Activated CD4-positive, alpha-beta T cell treated with anti-CD3 and anti-CD28 coated beads, Interleukin-10, Interleukin-2, amounts not matched to agents 100 ng/mL and 50 ng/mL, durations not matched to agents 16 hours and 8 hours (primary cell): ENCODE measurements around the gene AMOTL1.
A peak's percentile ranks its signal among the peaks of the same experiment; 100 is the strongest.
"Not testable (repeated sequence)": the region's sequence is repeated elsewhere in the genome, so short reads cannot be mapped to it uniquely, and the experiment has no call there.

Experiments used
- DNase-seq: peaks from one replicate; pipeline ENCODE4 v3.0.0-alpha.2; 2020

The AMOTL1 gene

DNA sequence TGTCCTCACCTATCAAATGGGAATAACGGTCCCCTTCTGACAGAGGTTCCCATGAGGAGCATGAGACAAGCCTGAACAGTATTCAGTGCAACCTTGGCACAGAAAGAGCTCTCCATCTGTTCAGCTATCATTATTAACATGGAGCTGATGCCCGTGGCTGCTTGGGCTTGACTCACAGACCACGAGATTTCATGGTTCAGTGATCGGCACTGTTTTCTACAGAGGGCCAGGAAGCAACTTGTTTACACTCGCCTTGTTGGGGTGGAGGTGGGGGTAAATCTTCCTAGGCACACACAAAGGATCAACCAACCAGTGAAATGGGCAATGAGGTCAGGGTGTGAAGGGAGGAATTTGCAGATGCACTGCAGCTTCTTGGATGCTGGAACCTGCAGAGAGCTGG is 117.0 kb downstream of the AMOTL1 start:
- DNase-seq: no peak

DNA sequence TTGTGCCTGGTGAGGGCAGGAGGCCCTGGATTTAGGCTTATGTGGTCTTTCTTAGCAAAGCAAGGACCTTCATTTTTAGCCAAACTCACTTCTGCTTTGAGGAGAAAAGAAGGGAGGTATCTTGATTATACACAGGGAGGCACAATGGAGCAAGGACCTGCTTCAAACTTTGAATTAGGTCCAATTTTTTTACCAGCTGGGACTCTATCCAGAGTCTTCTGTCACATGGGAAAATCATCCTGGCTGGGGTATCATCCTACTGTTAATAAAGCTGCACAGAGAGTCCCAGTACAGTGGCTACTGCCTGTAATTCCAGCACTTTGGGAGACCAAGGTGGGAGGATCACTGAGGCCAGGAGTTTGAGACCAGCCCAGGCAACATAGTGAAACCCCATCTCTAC is 117.4 kb downstream of the AMOTL1 start:
- no peak for DNase-seq

GRCh38 chr11:94888204-94888603 is 120.0 kb downstream of the AMOTL1 start:
- no peak for DNase-seq

- DNase-seq: no peak
These were observed 127.3 kb downstream of the AMOTL1 start for GRCh38 chr11:94895451-94895850.

DNA sequence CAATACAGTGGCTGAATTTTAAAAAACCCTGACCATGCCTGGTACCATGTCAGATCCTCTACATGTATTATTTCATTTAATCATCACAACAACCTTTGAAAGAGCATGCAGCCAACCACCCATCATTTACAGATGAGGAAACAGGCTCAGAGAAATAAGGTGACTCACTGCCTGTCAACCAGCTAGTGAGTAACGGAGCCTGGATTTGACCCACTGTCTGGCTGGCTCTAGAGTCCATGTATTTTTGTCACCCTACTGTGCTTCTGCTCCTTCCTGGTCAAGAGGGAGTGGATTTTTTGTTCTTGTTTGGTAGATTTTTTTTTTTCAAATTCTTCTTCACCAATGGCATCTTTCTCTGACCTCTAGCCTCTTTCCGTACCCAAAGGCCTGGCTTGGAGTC is 127.8 kb downstream of the AMOTL1 start:
- DNase-seq: no peak

DNA sequence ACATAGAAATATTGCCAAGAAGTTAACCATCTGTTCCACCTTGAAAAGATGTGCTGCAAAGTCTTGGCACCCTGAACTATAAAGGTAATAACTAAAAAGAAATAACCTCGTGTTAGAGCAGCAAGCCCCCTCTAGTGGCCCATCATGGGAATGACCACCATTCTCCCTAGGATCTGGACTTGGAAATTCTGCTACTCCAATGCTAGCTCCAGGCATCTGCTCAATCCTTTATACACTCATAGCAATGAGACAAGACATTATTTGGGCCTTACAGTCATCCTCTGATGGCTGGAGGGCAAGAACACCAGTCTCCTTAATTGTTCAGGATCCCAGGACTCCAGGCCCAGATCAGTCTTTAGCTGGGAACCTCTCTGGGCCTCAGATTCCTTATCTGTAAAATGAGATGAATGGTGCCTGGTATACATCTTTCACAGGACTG is 129.2 kb downstream of the AMOTL1 start:
- peak; percentile 56 for DNase-seq

DNA sequence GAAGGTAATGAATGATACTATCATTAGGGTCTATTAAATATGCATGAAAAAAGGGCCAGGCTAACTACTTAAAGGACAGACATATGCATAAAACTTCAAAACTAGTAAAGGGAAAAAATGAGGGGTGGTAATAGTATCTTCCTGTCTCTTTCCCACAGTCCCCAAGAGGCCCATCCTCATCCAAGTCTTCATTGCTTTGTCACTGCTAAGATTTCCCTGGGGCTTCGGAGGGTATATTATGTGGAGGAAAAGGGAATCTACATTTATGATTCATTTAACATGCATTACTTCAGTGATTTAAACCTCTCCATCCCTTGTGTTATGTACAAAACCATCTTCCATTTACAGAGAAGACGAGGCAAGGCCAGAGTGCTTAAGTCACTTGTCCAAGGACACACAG is 139.1 kb downstream of the AMOTL1 start:
- DNase-seq: no peak

DNA sequence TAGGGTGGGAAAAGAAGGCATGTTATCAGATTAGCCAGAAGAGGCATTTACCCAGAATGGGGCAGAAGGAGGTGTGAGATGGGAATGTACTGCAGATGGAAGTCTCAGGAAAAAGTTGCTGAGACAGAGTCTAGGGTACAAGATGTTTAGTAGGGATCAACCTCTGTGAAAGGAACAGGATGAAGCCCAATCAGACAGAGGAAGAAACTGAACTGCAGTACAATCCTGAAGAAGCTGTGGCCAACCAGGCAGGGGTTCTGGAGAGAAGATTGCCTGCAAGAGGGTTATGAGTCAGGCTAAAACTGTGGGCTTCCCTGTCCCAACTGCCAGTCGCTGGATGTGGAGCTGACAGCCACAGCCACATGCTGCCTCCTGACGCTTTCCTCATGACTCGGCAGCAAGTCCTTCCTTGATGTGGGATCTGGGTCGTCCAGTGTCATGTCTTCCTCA is 141.2 kb downstream of the AMOTL1 start:
- DNase-seq: no peak

DNA sequence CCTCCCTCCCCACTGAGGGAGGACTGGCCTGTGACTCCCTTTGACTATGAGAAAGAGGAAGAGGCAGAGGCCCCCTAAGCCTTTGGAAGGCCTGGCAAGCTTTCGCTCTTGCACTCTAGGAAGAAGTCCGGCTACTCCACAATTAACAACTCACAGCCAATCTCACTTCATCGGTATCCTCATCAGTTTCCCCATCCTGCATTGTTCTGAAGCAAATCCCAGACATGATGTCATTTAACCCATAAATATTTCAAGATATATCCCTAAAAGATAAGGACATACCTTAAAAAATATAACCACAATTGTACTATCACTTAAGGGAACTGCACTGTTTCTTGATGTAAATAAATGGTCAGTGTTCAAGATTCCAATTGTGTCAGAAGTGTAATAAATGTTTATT is 142.1 kb downstream of the AMOTL1 start:
- DNase-seq: no peak

- DNase-seq: no peak
These were observed 142.6 kb downstream of the AMOTL1 start for GRCh38 chr11:94910779-94911178.

- DNase-seq: no peak
These were observed 144.7 kb downstream of the AMOTL1 start for GRCh38 chr11:94912806-94913205.

GRCh38 chr11:94913718-94914394 is 145.7 kb downstream of the AMOTL1 start:
- not testable (repeated sequence) for DNase-seq

GRCh38 chr11:94920311-94920710 is 152.2 kb downstream of the AMOTL1 start:
- DNase-seq: no peak

DNA sequence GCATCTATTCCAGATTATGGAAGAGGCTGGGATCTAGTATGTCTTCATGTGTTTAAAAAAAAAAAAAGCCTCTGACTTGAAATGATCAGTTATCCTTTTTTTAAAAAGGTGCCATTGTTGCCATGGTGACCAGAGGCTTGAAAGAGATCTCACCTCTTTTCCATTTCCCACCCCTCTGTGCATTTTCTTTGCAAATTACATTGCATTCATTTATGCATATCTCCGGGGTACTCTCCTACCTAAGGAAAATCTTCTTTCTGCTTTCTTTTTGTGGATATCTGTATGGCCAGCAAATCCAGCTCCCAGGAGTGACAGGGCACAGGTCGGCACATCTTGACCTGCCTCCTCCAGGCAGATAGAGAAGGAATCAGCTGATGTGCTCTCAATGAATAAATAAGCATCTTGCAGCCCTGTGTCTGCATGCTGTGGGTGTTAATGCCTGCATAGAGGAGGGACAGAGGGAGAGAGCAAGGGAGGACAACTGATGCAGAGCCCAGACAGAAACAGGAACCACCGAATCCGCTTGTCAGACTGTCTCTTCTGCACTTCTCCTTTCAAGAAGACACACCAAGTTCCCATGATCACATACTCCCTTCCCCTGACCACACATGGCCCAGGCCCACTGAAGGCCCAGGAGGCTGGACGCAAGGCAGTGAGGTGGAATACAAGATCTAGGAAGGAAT is 154.3 kb downstream of the AMOTL1 start:
- no peak for DNase-seq

- DNase-seq: no peak
These were observed 154.8 kb downstream of the AMOTL1 start for GRCh38 chr11:94923004-94923334.

GRCh38 chr11:94924171-94924572 is 156.0 kb downstream of the AMOTL1 start:
- no peak for DNase-seq

GRCh38 chr11:94924612-94925011 is 156.5 kb downstream of the AMOTL1 start:
- DNase-seq: peak; percentile 5

- no peak for DNase-seq
These were observed 157.5 kb downstream of the AMOTL1 start for GRCh38 chr11:94925422-94926270.

DNA sequence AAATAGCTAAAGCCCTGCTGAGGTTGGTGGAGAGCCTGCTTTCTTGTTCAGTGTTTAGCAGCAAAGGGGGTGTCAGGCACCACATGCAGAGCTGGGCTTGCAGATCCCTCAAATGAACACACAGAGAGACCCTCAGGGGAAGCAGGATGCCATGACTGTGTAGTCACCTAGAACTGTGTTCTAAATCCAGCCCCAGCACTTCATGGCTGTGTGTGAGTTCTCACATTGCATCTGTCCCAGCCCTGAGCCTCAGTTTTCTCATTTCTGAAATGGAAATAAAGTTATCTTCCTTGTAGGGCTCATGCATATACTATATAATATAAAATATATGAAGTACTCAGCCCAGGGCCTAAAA is 158.1 kb downstream of the AMOTL1 start:
- DNase-seq: no peak
